ENCODE data around the gene MCEMP1. TPM values are rescaled to one million over a fixed set of nuclear protein-coding genes. Genes with fewer than 3 reads are reported as not detected.
A peak's percentile ranks its signal among the peaks of the same experiment; 100 is the strongest.

Gene MCEMP1
- total RNA-seq, 2 donors from 2014 or later, result 0.92 TPM; not detected in 1

DNA sequence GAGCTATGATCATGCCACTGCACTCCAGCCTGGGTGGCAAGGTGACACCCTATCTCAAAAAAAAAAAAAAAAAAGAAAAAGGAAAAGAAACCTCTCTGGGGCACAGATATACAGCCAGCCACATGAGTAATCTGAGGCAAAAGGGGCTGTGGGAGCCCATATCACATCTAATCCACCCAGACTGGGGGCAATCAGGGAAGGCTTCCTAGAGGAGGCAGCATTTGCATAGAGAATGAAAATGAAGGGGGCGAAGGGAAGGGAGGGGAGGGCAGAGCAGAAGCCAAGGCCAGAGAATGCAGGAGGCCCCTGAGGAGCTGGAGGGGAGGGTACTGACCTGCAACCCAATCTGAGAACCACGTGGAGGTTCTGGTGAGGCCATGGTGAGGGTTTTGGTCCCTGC, 26.7 kb upstream of the MCEMP1 start:
- TF ChIP-seq, protein P1, sequence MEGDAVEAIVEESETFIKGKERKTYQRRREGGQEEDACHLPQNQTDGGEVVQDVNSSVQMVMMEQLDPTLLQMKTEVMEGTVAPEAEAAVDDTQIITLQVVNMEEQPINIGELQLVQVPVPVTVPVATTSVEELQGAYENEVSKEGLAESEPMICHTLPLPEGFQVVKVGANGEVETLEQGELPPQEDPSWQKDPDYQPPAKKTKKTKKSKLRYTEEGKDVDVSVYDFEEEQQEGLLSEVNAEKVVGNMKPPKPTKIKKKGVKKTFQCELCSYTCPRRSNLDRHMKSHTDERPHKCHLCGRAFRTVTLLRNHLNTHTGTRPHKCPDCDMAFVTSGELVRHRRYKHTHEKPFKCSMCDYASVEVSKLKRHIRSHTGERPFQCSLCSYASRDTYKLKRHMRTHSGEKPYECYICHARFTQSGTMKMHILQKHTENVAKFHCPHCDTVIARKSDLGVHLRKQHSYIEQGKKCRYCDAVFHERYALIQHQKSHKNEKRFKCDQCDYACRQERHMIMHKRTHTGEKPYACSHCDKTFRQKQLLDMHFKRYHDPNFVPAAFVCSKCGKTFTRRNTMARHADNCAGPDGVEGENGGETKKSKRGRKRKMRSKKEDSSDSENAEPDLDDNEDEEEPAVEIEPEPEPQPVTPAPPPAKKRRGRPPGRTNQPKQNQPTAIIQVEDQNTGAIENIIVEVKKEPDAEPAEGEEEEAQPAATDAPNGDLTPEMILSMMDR (IDR thresholded peaks at IDR 0.05), result no peak
- H3K27ac ChIP-seq, result no peak overlapping the region
- DNase-seq (ENCODE audit: low spot score), result no peak
- no peaks in the 10 kb centered on the region for H3K9me3 ChIP-seq
- no peak for ATAC-seq (ENCODE audit: insufficient number of reproducible peaks, low FRiP score, low read depth)
- H3K4me3 ChIP-seq, result no peak overlapping the region
- peaks cover 0 to 5% of the 10 kb centered on the region in 2 donors for H3K4me1 ChIP-seq (ENCODE audit: control insufficient read depth in 1 of 2, low read depth in 2 of 2)
- H3K27me3 ChIP-seq (replicated peaks; ENCODE audit: insufficient read depth), result no peaks in the 10 kb centered on the region
- no peaks in the 10 kb centered on the region for H3K36me3 ChIP-seq

DNA sequence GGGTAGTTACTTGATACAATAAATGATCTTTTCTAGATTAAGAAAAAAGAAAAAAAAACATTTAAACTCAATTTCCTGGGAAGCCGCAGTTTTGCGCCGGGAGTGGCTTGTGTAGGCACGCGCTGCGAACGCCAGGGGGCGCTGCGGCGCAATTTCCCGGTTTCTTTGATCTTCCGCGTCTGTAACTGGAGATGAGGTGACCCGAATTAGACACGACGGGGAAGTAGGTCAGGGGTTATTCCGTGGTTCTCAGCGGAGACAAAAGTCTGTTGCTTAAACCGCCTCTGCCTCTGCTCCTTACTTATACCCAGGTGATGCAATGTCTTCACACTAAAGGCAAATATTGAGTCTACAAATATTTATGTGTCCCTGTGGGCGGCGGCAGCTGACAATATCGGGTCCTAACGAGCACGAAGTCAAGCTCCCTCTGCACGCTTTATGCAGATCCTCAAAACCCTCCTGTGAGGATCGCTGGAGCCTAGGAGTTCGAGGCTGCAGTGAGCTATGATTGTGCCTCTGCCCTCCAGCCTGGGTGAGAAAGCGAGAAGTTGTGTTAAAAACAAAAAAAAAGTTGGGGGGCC, 24.7 kb upstream of the MCEMP1 start:
- Histone ChIP-seq H3K4me3 (peak overlapping the region; percentile 49), H3K27me3 (replicated peaks; ENCODE audit: insufficient read depth) (no peaks in the 10 kb centered on the region), H3K9me3 (no peaks in the 10 kb centered on the region), H3K4me1 (ENCODE audit: control insufficient read depth in 1 of 2, low read depth in 2 of 2) (peaks cover 0 to 5% of the 10 kb centered on the region in 2 donors), H3K27ac (no peak overlapping the region), H3K36me3 (no peaks in the 10 kb centered on the region)
- ATAC-seq (ENCODE audit: insufficient number of reproducible peaks, low FRiP score, low read depth) (no peak), DNase-seq (ENCODE audit: low spot score) (no peak)
- TF ChIP-seq, protein P1 (IDR thresholded peaks at IDR 0.05), result peak; percentile 94

DNA sequence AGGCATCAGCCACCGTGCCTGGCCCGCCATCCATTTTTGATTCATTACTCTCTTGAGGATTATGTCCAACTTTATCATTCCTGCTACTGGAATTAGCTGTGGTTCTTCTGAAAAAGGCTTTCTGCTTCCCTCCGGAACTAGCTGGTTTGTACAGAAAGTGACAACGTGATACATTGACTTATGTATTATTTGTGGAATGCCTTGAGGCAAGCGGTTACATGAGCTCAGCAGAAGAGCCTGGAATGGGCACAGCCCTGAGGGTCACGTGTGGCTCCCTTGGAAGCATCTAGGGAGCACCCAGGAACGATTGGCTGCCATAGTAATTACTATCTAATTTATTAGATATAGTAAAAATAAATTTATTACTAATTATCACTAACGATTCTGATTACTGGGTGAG, 22.5 kb upstream of the MCEMP1 start:
- Histone ChIP-seq H3K4me1 (ENCODE audit: control insufficient read depth in 1 of 2, low read depth in 2 of 2) (peaks cover 0 to 5% of the 10 kb centered on the region in 2 donors), H3K9me3 (no peaks in the 10 kb centered on the region), H3K4me3 (no peak overlapping the region), H3K27me3 (replicated peaks; ENCODE audit: insufficient read depth) (no peaks in the 10 kb centered on the region), H3K36me3 (no peaks in the 10 kb centered on the region), H3K27ac (no peak overlapping the region)
- DNase-seq (ENCODE audit: low spot score) (no peak), ATAC-seq (ENCODE audit: insufficient number of reproducible peaks, low FRiP score, low read depth) (no peak)
- TF ChIP-seq, protein P1 (IDR thresholded peaks at IDR 0.05), result no peak

DNA sequence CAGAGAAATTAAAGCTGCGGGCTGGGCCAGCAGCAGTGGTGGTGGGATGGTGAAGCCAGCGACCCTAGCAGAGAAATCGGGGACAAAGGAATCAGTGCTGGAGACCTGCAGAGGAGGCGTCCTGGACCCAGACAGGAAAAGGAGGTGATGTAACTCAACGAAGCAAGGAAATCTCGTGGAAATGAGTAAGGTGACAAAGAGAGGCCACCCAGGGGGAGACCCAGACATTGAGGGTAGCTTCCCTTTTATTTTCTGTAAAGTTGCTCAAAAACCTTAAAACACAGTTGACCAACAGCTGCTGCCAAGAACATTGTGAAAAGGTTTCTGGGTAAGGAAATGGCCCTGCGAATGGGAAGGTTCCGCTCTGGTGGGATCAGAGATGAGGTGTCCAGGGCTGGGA, 21.3 kb upstream of the MCEMP1 start:
- Histone ChIP-seq H3K27ac (no peak overlapping the region), H3K27me3 (replicated peaks; ENCODE audit: insufficient read depth) (no peaks in the 10 kb centered on the region), H3K4me3 (no peak overlapping the region), H3K9me3 (no peaks in the 10 kb centered on the region), H3K36me3 (no peaks in the 10 kb centered on the region), H3K4me1 (ENCODE audit: control insufficient read depth in 1 of 2, low read depth in 2 of 2) (peaks cover 0 to 5% of the 10 kb centered on the region in 2 donors)
- TF ChIP-seq, protein P1 (IDR thresholded peaks at IDR 0.05), result no peak
- ATAC-seq (ENCODE audit: insufficient number of reproducible peaks, low FRiP score, low read depth) (no peak), DNase-seq (ENCODE audit: low spot score) (no peak)

DNA sequence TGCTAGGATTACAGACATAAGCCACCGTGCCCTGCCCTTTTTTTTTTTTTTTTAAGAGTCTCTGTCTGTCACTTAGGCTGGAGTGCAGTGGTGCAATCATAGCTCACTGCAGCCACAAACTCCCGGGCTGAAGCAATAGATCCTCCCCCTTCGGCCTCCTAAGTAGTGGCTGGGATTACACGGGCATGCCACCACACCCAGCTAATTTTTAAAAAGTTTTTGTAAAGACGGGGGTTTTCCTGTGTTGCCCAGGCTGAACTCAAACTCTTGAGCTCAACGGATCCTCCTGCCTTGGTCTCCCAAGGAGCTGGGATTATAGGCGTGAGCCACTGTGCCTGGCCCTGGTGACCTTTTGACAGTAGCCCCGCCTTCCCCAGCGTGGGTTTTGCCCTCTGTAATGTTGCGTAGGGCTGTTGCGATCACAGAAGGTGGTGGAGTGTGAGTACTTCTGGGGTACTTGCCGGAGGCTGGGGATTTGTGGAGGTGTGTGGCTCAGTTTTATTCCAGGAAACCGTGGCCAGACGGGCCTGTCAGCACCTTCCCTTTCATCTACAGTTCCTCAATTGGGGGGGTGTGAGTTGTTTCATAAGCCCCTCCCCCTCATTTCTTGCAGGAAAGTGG, 19.6 kb upstream of the MCEMP1 start:
- Histone ChIP-seq H3K4me3 (no peak overlapping the region), H3K27me3 (replicated peaks; ENCODE audit: insufficient read depth) (no peaks in the 10 kb centered on the region), H3K27ac (no peak overlapping the region), H3K4me1 (ENCODE audit: control insufficient read depth in 1 of 2, low read depth in 2 of 2) (peaks cover 0 to 3% of the 10 kb centered on the region in 2 donors), H3K9me3 (no peaks in the 10 kb centered on the region), H3K36me3 (no peaks in the 10 kb centered on the region)
- DNase-seq (ENCODE audit: low spot score) (no peak), ATAC-seq (ENCODE audit: insufficient number of reproducible peaks, low FRiP score, low read depth) (no peak)
- TF ChIP-seq, protein P1 (IDR thresholded peaks at IDR 0.05), result no peak
